Stimulated activated CD4-positive, alpha-beta T cell treated with anti-CD3 and anti-CD28 coated beads, Interleukin-1b, Interleukin-23, amount 100 ng/mL, for 4 hours (primary cell): Measurements from ENCODE around the gene SMAD1.
"Not testable (repeated sequence)": the region's sequence is repeated elsewhere in the genome, so short reads cannot be mapped to it uniquely, and the experiment has no call there.

Experiments
- DNase-seq, 2 donors: peaks; one replicate each; pipeline ENCODE4 v3.0.0-alpha.2; 2020; ENCODE audit warnings: low read depth in 2 of 2

Gene SMAD1

DNA sequence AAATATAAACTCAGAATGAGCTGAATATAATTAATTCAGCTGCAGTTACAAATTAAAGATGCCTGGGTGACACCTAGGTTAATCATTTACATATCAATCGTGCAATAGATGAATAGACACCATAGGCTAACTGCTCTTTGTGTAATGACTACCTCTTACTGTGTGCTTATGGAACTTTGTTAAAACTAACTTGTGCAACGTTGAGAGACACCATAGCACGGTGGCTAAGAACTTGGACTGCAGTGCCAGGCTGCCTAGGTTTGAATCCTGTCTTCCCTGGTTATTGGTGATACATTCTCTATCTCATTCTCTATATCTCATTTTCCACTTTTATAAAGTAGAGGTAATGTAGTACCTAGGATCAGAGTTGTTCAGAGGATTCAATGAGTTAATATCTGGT, 46.9 kb downstream of the SMAD1 start:
- DNase-seq, result no peak

- no peak for DNase-seq
These were observed 48.5 kb downstream of the SMAD1 start for GRCh38 chr4:145530189-145530588.

DNA sequence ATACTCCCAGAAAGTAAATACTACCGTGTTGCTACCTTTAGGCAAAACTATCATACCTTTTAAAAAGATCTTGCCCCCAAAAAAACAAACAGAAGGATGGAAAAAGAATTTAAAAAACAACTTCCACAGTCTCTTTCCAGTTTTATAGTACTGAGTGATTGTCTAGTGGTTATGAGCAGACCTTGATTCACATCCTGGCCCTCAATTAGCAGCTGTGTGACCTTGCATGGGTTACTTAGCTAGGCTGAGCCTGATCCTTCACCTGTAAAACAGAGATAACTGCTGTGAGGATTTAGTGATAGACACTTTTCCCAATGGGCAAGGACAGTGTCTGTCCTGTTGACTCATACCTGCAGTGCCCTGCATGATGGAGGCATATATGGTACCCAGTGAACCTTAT, 49.0 kb downstream of the SMAD1 start:
- no peak for DNase-seq

DNA sequence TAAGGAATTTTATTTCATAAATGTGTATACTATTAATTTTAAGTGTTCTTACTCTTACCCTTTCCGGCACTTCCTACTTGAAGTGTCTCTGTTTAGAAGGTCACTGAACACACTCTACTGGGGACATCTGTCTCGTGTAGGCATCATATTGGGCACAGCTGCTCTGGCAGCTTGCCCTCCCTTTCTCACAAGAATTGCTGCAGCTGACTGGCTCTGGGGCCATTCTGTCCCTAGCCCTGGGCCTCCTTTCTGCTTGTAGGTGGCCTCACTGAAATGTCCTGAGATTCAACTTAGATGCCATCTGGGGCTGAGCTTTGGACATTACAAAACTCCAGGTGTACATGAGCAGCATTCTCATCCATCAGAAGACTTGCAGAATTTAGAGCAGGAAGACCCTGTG, 49.6 kb downstream of the SMAD1 start:
- DNase-seq, result no peak

DNA sequence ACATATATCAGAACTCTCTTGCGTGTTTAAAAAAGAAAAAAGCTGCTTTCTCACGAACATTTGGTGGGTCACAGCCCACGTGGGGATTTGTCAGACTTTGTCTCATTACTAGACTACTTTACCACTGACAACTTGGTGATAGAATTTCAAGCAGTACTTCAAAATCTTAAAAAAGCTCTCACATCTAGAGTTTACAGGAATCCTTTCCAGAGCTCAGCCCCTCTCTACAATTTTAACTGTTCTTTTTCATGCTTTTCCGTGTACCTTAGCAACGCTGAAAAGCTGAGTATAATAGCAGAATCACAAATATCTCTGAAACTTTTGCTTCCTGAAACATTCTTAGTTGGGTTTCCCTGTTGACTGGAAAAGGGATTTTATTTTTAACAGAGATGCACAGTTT, 50.2 kb downstream of the SMAD1 start:
- no peak for DNase-seq

- no peak for DNase-seq
These were observed 51.3 kb downstream of the SMAD1 start for GRCh38 chr4:145533001-145533400.

DNA sequence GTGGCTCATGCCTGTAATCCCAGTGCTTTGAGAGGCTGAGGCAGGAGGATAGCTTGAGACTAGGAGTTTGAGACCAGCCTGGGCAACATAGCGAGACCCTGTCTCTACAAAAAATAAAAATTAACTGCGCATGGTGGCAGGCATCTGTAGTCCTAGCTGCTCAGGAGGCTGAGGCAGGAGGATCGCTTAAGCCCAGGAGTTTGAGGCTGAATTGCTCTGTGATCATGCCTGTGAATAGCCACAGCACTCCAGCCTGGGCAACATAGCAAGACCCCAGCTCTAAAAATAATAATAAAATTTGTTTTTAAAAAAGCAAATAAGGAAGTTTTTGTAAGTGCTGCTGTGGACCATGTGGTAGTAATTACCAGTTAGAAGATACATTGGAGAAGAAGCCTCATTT, 51.8 kb downstream of the SMAD1 start:
- not testable (repeated sequence) for DNase-seq

- no peak for DNase-seq
These were observed 52.3 kb downstream of the SMAD1 start for GRCh38 chr4:145533961-145534360.

- DNase-seq, result no peak
These were observed 53.5 kb downstream of the SMAD1 start for GRCh38 chr4:145535202-145535601.

- DNase-seq, result no peak
These were observed 54.4 kb downstream of the SMAD1 start for GRCh38 chr4:145536044-145536443.

GRCh38 chr4:145538596-145538995, 56.9 kb downstream of the SMAD1 start:
- no peak for DNase-seq

DNA sequence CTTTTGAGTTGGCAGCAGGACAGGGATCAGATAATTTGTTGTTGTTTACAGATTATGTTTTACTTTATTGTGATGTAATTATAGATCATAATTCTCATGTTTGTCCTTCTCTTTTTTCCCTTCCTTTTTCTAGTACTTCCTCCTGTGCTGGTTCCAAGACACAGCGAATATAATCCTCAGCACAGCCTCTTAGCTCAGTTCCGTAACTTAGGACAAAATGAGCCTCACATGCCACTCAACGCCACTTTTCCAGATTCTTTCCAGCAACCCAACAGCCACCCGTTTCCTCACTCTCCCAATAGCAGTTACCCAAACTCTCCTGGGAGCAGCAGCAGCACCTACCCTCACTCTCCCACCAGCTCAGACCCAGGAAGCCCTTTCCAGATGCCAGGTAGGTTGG, 58.0 kb downstream of the SMAD1 start:
- DNase-seq, result no peak

DNA sequence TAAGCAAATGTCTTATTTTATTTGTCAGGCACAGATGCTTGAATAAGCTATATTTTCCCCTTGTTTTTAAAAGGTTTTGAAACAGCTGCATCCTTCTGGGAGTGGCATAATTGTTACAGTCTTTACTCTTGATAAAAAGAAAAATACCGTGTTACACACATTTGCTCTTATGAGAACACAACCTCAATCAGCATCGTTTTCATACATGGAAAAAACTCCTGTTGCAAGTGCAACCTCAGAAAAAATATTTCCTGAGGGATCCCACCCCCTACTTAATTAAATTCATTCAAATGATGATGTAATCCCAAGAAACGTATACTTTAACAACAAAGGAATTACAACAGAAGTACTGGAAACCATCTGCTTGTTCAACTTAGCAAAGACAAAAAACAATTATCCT, 58.6 kb downstream of the SMAD1 start:
- no peak for DNase-seq

- no peak for DNase-seq
These were observed 59.7 kb downstream of the SMAD1 start for GRCh38 chr4:145541346-145541745.

DNA sequence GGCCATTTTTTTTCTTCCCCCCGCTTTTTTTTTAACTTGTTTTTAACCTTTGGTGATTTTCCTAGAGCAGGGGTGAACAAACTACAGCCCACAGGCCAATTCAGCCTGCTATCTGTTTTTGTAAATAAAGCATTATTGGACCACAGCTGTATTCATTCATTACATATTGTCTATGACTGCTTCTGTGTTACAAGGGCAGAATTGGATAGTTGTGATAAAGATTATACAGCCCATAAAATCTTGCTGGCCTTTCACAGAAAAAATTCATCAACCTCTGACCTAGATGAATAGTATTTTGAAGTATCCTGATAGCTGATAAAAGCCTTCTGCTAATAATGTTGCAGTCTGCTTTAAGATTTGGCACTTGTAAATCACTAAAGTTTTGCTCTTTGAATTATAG, 63.4 kb downstream of the SMAD1 start:
- DNase-seq, result no peak

DNA sequence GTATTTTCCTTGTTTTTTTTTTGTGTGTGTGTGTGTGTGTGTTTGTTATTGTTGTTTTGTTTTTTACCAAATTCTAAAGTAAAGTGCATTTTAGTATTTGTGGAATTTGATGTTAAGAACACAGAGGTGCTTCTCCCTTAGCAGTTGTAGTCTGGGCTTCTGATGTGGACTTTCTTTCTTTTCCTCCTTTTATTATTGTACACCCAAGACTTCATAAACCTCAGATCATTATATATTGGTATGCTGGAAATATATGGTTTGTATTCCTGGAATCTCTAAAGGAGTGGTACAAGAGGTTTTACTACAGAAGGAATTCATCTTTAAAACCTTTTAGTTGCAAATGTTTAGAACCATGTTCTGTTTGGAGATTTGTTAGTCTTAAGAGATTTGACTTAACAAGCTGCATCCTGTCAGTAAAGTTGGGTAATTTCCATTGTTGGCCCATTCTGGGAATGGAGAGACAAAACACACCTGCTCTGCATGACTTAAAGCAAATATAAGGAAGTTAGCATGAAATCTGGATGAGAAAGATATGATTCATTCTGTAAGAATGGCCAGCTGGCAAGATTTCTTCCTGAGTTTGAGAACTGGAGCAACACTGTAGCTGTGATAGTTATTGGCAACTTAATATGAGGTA, 64.0 kb downstream of the SMAD1 start:
- no peak for DNase-seq

DNA sequence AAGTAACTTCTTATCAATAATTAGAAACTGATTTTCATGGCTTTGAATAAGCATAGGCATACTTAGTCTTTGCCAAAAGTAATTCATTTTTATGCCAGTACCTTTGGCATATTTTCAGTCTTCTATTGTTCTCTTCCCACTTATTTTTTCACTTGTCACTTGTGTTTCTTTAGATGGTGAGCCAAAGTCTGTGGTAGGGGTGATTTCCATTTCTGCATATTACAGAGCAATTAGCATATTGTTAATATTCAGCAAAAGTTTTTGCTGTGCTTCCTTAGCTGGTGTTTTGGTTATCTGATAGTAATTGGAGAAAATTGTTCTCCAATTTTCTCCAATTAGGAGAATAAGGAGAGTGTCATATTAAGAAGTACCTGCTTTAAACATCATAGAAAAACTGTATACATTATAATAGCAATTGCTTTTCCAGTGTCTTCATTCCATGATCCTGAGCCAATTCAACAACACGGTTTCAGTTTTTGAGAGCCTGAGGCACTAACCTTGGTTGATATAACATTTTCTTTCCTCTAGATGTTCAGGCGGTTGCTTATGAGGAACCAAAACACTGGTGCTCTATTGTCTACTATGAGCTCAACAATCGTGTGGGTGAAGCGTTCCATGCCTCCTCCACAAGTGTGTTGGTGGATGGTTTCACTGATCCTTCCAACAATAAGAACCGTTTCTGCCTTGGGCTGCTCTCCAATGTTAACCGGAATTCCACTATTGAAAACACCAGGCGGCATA, 64.7 kb downstream of the SMAD1 start:
- no peak for DNase-seq

- DNase-seq, result no peak
These were observed 70.0 kb downstream of the SMAD1 start for GRCh38 chr4:145551660-145552059.

DNA sequence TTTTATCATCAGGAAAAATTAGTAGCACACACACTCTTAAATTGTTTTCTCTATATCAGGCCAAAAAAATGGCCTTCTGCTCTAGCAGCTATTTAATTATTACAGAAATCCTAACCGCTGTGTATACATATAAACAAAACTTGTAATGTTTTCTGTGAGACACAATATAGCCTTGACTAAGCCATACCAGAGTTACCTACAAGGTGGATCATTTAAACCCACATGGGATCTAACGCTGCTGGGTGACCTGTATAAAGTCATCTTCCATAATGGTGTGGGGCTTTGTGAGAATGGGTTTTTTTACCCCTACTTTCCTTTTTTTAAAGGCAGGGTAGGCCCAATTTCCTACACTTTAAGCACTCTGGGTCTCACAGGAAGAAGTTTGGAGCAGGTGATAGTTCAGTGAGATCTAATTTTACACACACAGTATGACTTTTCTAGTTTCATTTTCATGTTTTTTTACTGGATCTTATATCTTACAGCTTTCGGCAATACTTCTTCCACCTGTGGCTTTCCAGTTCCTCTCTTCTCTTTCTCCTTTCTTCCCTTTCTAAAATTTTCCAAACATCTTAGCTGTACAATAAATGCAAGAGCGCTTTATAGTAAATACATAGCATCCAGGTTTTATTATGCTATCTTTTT, 70.6 kb downstream of the SMAD1 start:
- no peak for DNase-seq

DNA sequence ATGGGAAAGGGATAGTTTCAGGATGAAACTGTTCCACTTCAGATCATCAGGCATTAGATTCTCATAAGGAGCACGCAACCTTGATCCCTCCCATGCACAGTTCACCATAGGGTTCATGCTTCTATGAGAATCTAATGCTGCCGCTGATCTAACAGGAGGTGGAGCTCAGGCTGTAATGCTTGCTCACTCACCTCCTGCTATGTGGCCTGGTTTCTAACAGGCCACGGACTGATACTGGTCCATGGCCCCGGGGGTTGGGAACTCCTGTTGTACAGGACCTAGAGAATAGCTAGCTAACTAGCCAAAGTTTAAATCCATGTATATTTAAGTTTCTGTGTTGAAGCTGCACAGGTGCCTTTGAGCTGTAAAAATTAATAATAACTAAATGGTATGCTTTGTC, 71.7 kb downstream of the SMAD1 start:
- DNase-seq, result no peak

- no peak for DNase-seq
These were observed 73.0 kb downstream of the SMAD1 start for GRCh38 chr4:145554691-145555090.

GRCh38 chr4:145557720-145558119, 76.1 kb downstream of the SMAD1 start:
- peak; percentile 26 to 33 for DNase-seq

GRCh38 chr4:145563293-145563985, 81.8 kb downstream of the SMAD1 start:
- DNase-seq, result no peak
